GM21423 (cell line): ENCODE data around the gene VIPR2.
"Not testable (repeated sequence)": the region's sequence is repeated elsewhere in the genome, so short reads cannot be mapped to it uniquely, and the experiment has no call there.

Source experiments
- ATAC-seq: cut with Tn5 transposase; IDR thresholded peaks from one replicate; pipeline ENCODE4 v1.9.1; 2021; ENCODE audit warnings: mild to moderate bottlenecking, moderate library complexity; ENCODE audit not compliant: unreplicated experiment

VIPR2 gene

DNA sequence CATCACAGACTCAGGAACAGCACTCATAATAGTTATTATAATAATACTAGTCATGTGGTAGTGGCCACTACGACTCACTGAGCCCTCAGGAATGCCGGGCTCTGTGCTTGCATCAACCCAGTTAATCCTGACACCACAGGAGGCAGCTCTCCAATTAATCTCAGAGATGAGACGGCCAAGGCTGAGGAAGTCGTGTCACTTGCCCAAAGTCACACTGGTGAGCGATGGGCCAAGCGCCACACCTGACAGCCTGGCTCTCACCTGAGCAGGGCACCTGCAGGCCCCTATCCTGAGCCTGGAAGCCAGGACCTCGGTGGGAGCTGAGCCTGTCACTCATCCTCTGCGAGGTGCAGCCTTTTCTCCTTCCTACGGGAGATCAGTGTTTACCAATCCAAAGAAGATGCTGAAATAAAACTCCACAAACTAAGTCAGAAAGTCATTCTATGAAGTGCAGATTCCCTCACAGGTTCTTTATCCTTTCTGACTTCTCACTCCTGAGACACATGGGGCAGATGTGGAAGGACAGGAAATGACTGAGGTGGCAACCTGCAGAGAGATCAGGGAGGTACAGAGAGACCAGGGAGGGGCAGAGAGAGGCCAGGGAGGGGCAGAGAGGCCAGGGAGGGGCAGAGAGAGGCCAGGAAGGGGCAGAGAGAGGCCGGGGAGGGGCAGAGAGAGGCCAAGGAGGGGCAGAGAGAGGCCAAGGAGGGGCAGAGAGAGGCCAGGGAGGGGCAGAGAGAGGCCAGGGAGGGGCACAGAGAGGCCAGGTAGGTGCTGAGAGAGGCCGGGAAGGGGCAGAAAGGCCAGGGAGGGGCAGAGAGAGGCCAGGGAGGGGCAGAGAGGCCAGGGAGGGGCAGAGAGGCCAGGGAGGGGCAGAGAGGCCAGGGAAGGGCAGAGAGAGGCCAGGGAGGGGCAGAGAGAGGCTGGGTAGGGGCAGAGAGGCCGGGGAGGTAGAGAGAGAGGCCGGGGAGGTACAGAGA lies 38.5 kb downstream of the VIPR2 start:
- ATAC-seq, result no peak

- no peak for ATAC-seq
These were observed 39.4 kb downstream of the VIPR2 start for GRCh38 chr7:159105066-159105780.

DNA sequence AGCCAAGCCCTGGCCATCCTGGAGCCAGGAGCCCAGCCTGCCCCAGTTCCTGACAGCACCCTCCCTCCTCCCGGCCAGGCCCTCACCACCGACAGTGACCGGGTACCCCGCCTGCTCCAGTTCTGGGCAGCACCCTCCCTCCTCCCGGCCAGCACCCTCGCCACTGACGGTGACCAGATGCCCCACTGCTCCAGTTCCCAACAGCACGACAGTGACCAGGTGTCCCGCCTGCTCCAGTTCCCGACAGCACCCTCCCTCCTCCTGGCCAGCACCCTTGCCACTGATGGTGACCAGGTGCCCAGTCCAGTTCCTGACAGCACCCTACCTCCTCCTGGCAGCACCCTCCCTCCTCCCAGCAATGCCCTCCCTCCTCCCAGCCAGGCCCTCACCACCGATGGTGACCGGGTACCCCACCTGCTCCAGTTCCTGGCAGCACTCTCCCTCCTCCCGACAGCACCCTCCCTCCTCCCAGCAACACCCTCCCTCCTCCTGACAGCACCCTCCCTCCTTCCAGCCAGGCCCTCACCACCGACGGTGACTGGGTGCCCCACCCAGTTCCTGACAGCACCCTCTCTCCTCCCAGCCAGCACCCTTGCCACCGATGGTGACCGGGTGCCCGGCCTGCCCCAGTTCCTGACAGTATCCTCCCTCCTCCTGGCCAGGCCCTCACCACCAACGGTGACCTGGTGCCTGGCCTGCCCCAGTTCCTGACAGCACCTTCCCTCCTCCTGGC lies 40.3 kb downstream of the VIPR2 start:
- no peak for ATAC-seq

DNA sequence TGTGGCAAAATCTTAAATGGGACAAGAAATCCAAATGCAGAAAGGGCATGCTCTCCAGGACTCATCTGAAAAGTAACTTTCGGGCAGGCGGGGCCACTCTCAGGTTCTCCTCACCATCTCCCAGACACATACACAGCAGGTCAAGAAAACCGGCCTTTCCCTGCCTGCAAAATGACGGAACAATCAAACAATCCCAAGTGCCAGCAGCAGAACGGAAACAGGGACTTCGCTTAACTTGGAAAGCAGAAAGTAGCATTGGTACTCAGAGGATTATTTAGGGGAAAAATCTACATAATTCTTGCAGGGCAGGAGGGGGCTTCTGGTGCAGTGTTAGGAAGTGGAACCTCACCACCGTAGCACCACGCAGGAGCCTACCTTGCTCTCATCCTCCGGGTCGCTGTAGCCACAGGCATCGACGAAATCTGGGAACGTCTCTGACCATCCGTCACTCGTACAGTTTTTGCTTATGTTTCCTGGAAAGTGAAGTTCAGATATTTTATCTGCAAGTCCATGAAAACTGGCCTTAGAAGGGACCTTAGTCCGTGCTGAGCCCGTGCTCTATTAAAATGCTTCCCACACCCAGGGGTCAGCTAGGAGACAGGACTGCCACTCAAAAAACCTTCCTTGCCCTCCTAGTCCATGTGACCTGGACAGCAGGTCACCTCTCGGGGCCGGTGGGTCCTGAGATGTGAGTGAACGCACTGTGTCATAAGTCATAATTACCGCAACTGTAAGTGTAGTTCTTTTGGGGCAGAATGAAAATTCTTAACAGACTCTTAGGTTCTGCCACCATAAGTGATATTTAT lies 41.1 kb downstream of the VIPR2 start:
- ATAC-seq, result no peak

- no peak for ATAC-seq
These were observed 41.8 kb downstream of the VIPR2 start for GRCh38 chr7:159102681-159103381.

DNA sequence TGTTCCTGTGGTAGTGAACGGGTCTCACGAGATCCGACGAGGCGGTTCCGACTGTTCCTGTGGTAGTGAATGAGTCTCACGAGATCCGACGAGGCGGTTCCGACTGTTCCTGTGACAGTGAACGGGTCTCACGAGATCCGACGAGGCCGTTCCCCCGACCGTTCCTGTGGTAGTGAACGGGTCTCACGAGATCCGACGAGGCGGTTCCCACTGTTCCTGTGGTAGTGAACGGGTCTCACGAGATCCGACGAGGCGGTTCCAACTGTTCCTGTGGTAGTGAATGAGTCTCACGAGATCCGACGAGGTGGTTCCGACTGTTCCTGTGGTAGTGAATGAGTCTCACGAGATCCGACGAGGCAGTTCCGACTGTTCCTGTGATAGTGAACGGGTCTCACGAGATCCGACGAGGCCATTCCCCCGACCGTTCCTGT lies 43.0 kb downstream of the VIPR2 start:
- ATAC-seq, result not testable (repeated sequence)

GRCh38 chr7:159101083-159101395 lies 43.6 kb downstream of the VIPR2 start:
- ATAC-seq, result not testable (repeated sequence)

GRCh38 chr7:159100281-159101082 lies 44.2 kb downstream of the VIPR2 start:
- not testable (repeated sequence) for ATAC-seq

DNA sequence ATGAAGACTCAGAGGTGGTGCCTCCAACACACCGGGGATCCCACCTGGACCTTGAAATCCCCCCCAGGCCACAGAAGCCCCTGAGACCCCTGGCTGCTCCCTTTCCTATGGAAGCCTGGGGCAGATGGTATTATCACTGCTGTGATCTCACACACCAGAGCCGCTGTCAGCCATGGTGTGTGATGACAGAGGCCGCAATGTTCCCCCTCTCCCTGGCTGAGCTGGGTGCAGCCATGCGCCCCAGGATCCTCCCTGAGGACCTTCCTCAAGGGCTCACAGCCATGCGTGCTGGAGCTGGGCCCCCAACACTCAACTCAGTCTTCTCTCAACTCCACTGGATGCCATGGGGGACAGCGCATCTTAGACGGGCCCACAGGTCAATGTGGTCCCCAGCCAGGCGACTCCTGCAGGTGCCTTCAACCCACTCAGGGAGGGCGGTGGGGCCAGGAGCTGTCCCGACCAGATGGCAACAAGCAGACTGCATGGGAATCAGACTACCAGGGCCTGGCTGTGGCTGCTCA lies 44.9 kb downstream of the VIPR2 start:
- no peak for ATAC-seq

DNA sequence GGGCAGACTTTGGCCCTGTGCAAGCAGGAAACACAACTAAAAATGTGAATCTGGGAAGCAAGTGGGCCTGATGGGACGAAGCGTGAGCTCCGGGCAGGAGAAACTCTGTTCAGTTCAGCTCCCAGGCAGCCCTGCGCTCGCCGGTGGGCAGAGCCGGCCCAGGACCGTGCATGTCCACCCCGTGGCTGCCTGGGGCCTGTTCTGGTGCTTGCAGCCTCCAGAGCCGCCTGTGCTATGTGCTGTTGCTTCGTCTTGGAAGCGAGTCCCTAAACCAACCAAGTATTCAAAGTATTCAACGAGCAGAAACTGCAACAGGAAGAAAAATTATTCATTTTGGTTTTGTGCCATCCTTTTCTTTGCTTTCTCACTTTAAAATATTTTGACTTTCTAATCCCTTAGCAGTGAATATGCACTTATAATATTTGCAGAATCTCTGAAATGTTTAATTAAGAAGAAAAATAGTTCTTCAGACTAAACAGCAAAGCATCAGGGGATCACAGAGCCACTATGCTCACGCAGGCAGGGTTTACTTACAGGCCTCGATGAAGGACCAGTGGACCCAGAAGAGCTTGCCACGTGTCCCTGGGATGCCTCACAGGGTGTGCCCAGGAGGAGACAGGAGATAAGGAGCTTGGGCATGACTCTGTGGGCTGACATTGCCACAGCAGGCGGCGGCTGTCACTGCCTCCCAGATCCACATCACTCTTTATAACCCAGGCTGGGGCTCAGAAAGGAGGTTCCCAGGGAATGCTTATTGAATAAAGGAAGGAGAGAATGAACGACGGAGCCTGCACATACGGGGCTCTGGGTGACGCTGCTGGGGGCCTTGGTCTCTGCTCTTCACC lies 45.6 kb downstream of the VIPR2 start:
- no peak for ATAC-seq

GRCh38 chr7:159098424-159098786 lies 46.3 kb downstream of the VIPR2 start:
- no peak for ATAC-seq

DNA sequence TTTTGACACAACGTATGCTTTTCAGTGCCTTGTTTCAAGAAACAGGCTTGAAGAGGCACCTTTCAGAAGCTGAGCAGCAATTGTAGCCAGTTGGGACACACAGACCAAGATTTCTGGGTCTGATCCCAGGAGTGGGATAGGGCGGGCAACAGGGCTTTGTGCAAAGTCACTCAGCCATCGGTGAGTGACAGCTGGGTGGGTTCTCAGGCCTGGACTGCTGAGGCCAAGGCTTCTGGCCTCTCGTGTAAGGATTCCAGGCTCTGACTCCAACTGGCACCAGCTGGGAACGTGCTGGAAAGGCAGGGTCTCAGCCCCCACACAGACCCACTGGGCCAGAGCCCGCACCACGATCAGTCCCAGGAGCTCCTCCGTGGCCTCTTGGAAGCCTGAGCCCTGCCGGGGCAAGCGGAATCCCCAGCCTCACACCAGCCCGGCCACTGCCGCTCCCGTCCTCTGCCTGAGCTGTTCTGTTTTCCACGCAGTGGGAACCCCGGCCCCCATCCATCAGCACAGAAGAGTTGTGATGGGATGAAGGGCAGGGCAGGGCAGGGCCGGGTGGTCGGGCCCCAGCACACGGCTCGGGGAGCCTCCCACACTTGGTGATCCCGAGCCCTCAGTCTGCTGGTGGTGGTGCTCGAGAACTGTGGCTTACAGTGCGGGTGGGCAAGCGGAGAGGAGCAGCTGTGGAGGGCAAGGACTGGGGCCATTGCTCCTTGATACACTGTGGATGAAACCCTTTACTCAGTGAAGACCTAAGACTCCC lies 46.8 kb downstream of the VIPR2 start:
- no peak for ATAC-seq

- ATAC-seq, result no peak
These were observed 47.7 kb downstream of the VIPR2 start for GRCh38 chr7:159096736-159097581.

DNA sequence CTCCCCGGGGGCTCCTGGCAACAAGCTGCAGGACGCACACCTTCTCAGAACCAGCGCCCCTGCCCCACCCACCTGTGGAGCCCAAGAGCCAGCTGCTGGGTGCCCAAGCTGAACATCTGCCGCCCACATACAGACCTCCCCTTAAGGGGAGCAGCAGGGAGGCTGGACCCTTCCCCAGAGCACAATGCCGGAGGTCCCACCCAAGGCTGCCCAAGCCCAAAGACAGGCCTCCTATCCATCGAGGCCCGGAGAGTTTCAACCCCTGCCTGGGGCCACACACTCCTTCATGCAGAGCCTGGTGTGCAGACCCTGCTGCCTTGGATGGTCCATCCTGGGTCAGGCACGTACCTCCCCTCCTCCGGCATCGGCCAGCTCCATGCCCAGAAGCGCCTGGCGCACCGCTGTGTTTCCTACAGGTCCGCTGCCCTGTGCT lies 48.7 kb downstream of the VIPR2 start:
- ATAC-seq, result no peak

DNA sequence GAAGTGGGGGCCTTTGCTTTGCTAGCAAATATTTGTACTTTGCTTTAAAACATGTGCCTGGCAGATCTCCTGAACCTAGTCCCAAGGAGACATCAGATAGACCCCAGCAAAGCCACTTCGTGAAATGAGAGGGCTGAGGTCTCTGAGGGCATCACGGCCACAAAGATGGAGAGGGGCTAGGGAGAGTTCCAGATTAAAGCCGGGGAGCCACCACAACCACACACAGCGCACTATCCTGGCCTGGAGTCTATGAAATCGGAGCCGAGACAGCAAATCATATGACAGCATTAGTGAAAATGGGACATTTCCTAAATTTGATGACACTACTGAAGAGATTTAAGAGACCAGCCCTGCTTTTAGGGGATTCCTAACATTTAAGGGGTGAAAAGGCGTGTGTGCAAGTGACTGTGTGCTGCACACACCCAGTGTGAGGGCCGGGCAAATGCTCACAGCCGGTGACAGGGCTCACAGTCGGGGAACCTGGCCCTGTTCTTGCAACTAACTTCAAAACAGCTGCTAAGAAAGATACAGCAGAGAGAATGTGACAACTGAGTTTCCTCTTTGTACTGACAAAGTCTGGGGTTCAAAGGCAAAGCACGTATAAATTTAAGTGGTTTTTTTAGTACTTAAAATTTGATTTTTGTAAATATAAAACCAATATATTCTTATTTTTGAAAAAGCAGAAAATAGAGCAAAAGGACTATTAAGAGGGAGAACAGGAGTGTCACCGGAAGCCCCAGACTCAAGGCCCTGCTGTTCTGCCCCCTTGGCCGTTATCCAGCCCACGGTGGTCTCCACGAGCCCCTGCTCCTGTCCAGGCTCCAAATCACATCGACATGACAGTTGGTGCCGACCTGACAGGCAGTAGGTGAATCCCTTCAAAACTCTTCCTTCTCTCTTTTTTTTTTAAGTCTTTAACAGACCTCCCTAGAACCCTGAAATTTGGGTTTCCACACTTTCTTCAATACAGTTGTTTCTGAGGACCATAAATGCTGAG lies 49.5 kb downstream of the VIPR2 start:
- no peak for ATAC-seq
